BJ (cell line): Measurements from ENCODE around the gene TSPAN4. TPM values are rescaled to one million over a fixed set of nuclear protein-coding genes. Genes with fewer than 3 reads are reported as not detected.

ENCODE experiments used
- CTCF ChIA-PET: fragments of 350-600 bp; formaldehyde crosslinking; extraction: SDS; loops from one replicate; lab custom pipeline; 2021; ENCODE audit warnings: antibody characterized with exemption, inconsistent platforms; lab: Yijun Ruan, JAX
- POLR2A ChIA-PET: fragments of 300-600 bp; sonication (Branson Sonifier 250); formaldehyde crosslinking; extraction: SDS; loops from one replicate; lab custom pipeline; 2021; ENCODE audit warnings: antibody characterized with exemption; lab: Charles Lee
- DNase-seq: peaks from one replicate; pipeline ENCODE4 v3.0.0-alpha.2; 2011; ENCODE audit warnings: low read depth
- H3K27me3 ChIP-seq: 2 replicates; pipeline ENCODE4 v1.6.0; 2011; ENCODE audit warnings: low read length; ENCODE audit not compliant: control insufficient read depth, insufficient read depth
- H3K36me3 ChIP-seq: 2 replicates; pipeline ENCODE4 v1.5.1; 2011; ENCODE audit warnings: low read length; ENCODE audit not compliant: control insufficient read depth, insufficient read depth
- H3K4me3 ChIP-seq: 2 replicates; pipeline ENCODE4 v1.5.1; 2011; ENCODE audit warnings: low read depth, mild to moderate bottlenecking, control low read depth, low read length
- polyA plus RNA-seq: library from polyadenylated mRNA; depleted of rRNA; stranded (reverse); fragments of >200 nt; gene quantifications from 2 replicates; pipeline ENCODE4 v1.2.3, GENCODE V29; 2011
- TF ChIP-seq, protein P1 (sequence below): IDR thresholded peaks from 2 replicates; pipeline ENCODE4 v1.5.1; 2011; ENCODE audit warnings: low read depth, mild to moderate bottlenecking, control low read depth, inconsistent platforms, low read length, moderate library complexity; ENCODE audit not compliant: insufficient read depth

TSPAN4 gene
- polyA plus RNA-seq, 1 experiment, result 295 TPM

- TF ChIP-seq, protein P1, sequence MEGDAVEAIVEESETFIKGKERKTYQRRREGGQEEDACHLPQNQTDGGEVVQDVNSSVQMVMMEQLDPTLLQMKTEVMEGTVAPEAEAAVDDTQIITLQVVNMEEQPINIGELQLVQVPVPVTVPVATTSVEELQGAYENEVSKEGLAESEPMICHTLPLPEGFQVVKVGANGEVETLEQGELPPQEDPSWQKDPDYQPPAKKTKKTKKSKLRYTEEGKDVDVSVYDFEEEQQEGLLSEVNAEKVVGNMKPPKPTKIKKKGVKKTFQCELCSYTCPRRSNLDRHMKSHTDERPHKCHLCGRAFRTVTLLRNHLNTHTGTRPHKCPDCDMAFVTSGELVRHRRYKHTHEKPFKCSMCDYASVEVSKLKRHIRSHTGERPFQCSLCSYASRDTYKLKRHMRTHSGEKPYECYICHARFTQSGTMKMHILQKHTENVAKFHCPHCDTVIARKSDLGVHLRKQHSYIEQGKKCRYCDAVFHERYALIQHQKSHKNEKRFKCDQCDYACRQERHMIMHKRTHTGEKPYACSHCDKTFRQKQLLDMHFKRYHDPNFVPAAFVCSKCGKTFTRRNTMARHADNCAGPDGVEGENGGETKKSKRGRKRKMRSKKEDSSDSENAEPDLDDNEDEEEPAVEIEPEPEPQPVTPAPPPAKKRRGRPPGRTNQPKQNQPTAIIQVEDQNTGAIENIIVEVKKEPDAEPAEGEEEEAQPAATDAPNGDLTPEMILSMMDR, result no peak
- CTCF ChIA-PET, result interaction anchor here (0.5 to 2.5 kb wide), 4 partner anchors 9 to 220 kb away, joined by 4 to 8 read pairs (median 6); partner anchors contain the start of gene PNPLA2
- no peak overlapping the region for H3K4me3 ChIP-seq
- H3K36me3 ChIP-seq, result peaks cover 3% of the 10 kb centered on the region
- POLR2A ChIA-PET, result no interaction called here
- H3K27me3 ChIP-seq, result no peaks in the 10 kb centered on the region
- DNase-seq, result no peak
Measured at GRCh38 chr11:831118-831864, 11.4 kb upstream of the TSPAN4 start.

GRCh38 chr11:831961-832528 lies 10.6 kb upstream of the TSPAN4 start:
- ChIA-PET CTCF (interaction anchor here (0.5 to 2.0 kb wide), 4 partner anchors 9 to 168 kb away, joined by 4 to 8 read pairs (median 4); partner anchors contain the start of gene PNPLA2), POLR2A (interaction anchor here (1.1 to 3.1 kb wide), 3 partner anchors 11 to 13 kb away, joined by 4 to 15 read pairs (median 6); partner anchors contain the start of genes PNPLA2 and TSPAN4)
- Histone ChIP-seq H3K36me3 (peaks cover 9% of the 10 kb centered on the region), H3K27me3 (no peaks in the 10 kb centered on the region), H3K4me3 (peak overlapping the region; percentile 53)
- no peak for DNase-seq
- TF ChIP-seq, protein P1, result no peak

DNA sequence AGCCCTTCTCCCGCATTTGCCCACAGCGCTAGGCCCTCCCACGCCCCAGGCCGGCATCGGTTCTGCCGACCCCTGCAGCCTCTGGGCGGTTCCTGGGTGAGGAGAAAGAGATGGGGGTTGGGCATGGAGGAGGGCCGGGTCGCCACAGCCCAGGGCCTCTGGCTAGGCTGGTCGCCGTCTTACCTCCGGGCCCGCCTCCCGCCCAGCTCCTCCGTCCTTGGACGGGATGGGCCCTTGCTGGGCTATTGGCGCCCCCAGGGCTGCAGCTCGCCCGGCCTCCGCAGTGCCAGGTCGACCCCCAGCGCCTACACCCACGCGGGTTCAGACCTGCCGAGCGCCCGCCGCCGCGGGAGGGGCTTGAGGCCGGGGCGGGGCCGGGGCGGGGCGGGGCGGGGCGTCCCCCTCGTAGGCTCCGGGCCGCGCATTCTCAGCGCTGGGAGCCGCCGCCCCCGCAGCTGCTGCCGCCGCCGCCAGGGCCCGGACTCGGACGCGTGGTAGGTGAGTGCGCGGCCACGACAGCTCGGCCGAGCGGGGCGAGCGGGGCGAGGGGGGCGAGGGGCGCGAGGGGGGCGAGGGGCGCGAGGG lies 10.0 kb upstream of the TSPAN4 start, which contains the start of gene CD151:
CD151 (plus strand) TSS at position 424 of the 585 bp plus-strand sequence. CDS start 3,118 bp downstream, outside the sequence.
- POLR2A ChIA-PET, result interaction anchor here (0.6 to 3.1 kb wide), 4 partner anchors 10 to 73 kb away, joined by 4 to 15 read pairs (median 6); partner anchors contain the start of genes PNPLA2 and TSPAN4
- H3K4me3 ChIP-seq, result peak within 1 kb of the TSS; percentile 80
- no peak for DNase-seq
- no peaks in the 10 kb centered on the region for H3K27me3 ChIP-seq
- TF ChIP-seq, protein P1, result no peak
- peaks cover 15% of the 10 kb centered on the region for H3K36me3 ChIP-seq
- CTCF ChIA-PET, result interaction anchor here (0.6 to 1.5 kb wide), 5 partner anchors 10 to 84 kb away, joined by 3 to 5 read pairs (median 4); partner anchors contain the start of gene SLC25A22

DNA sequence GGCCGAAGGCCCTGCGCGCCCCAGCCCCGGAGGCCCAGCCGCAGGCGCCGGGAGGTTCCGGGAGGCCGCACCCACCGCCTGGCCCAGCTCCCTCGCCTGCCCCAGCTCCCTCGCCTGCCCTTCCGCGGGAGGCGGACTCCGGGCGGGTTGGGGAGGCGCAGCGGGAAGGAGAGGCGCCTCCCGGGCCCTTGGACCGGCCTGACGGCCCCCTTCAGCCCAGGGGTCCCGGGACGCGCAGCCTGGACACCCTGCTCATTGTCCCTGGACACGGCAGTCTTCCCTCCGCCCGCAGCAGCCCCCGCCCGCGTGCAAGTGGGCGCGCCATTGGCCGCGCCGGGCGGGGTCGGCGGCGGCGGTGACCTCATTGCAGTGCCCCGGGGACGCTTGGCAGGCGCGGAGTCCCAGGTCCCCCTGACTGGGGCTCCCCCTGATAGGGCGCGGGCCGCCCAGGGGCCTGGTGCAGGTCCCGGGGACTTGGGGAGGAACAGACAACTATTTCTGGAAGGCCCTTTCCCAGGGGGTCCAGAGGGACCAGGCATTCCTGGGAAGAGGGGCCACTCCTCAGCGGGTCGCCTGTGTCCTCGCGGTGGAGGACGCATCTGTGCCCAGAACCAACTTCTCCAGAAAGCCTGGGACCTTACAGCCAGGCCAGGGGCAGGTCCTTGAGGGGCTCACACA lies 9.4 kb upstream of the TSPAN4 start:
- no peak for DNase-seq
- POLR2A ChIA-PET, result interaction anchor here (0.6 to 3.1 kb wide), 4 partner anchors 10 to 73 kb away, joined by 4 to 15 read pairs (median 6); partner anchors contain the start of genes PNPLA2 and TSPAN4
- CTCF ChIA-PET, result interaction anchor here (0.6 to 1.7 kb wide), 7 partner anchors 10 to 217 kb away, joined by 3 to 5 read pairs (median 4); partner anchors contain the start of gene SLC25A22
- TF ChIP-seq, protein P1, result no peak
- peak overlapping the region; percentile 80 for H3K4me3 ChIP-seq
- H3K27me3 ChIP-seq, result no peaks in the 10 kb centered on the region
- H3K36me3 ChIP-seq, result peaks cover 20% of the 10 kb centered on the region
